Mucosa of rectum (tissue), 2 donors: ENCODE data around the gene PPP2R3B.

Experiments used
- H3K27ac ChIP-seq, 2 donors: one replicate each; pipeline ENCODE4 v1.7.0; 2013; ENCODE audit warnings: inconsistent platforms in 2 of 2, low read depth in 2 of 2, low read length in 2 of 2
- H3K27me3 ChIP-seq, 2 donors: one replicate each; pipeline ENCODE4 v1.7.0; 2013; ENCODE audit warnings: low read length in 2 of 2; ENCODE audit not compliant: control insufficient read depth in 2 of 2, insufficient read depth in 2 of 2
- H3K36me3 ChIP-seq, 2 donors: one replicate each; pipeline ENCODE4 v1.7.0; 2013; ENCODE audit warnings: low read length in 2 of 2; ENCODE audit not compliant: control insufficient read depth in 2 of 2, insufficient read depth in 2 of 2
- H3K4me1 ChIP-seq, 2 donors: one replicate each; pipeline ENCODE4 v1.7.0; 2013; ENCODE audit warnings: low read length in 2 of 2, mild to moderate bottlenecking in 1 of 2; ENCODE audit not compliant: control insufficient read depth in 2 of 2, insufficient read depth in 2 of 2
- H3K4me3 ChIP-seq, 2 donors: one replicate each; pipeline ENCODE4 v1.7.0; 2013; ENCODE audit warnings: low read length in 2 of 2
- H3K9ac ChIP-seq, 2 donors: one replicate each; pipeline ENCODE4 v1.7.0; 2013; ENCODE audit warnings: low read length in 2 of 2, low read depth in 1 of 2, mild to moderate bottlenecking in 1 of 2
- H3K9me3 ChIP-seq, 2 donors: one replicate each; pipeline ENCODE4 v1.7.0; 2013; ENCODE audit warnings: low read length in 2 of 2; ENCODE audit not compliant: control insufficient read depth in 2 of 2
- donor health status: healthy.
- donor health status: Normal muscosa, but diverticular disease.

PPP2R3B gene

GRCh38 chrX:320126-320783, 66.5 kb downstream of the PPP2R3B start:
- H3K27me3 ChIP-seq: no peaks in the 10 kb centered on the region
- H3K36me3 ChIP-seq: peaks cover 6 to 7% of the 10 kb centered on the region in 2 donors
- H3K4me3 ChIP-seq: peak overlapping the region; percentile 78 to 88
- no peaks in the 10 kb centered on the region for H3K9me3 ChIP-seq
- H3K27ac ChIP-seq: no peak overlapping the region
- H3K9ac ChIP-seq: peak overlapping the region; percentile 80 to 90
- peaks cover 14 to 18% of the 10 kb centered on the region in 2 donors for H3K4me1 ChIP-seq

GRCh38 chrX:319579-320125, 67.1 kb downstream of the PPP2R3B start:
- H3K27ac ChIP-seq: peak overlapping the region; percentile 66 to 82
- no peaks in the 10 kb centered on the region for H3K27me3 ChIP-seq

GRCh38 chrX:318739-319578, 67.7 kb downstream of the PPP2R3B start, which contains the start of gene GTPBP6:
Gene GTPBP6, minus strand, starts transcription at chrX:318796. Its CDS starts 9 bp downstream, at chrX:318787.
- Histone ChIP-seq H3K9me3 (no peaks in the 10 kb centered on the region), H3K4me1 (peaks cover 14 to 18% of the 10 kb centered on the region in 2 donors), H3K4me3 (peak within 1 kb of the TSS; percentile 78 to 91), H3K9ac (peak within 1 kb of the TSS; percentile 86 to 90), H3K36me3 (peaks cover 13 to 14% of the 10 kb centered on the region in 2 donors), H3K27ac (peak within 1 kb of the TSS; percentile 95 to 98), H3K27me3 (no peaks in the 10 kb centered on the region)

More at GRCh38 chrX:319579-320125, 67.1 kb downstream of the PPP2R3B start:
- peak overlapping the region; percentile 80 to 90 for H3K9ac ChIP-seq
- no peaks in the 10 kb centered on the region for H3K9me3 ChIP-seq
- peaks cover 14 to 18% of the 10 kb centered on the region in 2 donors for H3K4me1 ChIP-seq
- H3K4me3 ChIP-seq: peak overlapping the region; percentile 78 to 88
- H3K36me3 ChIP-seq: peaks cover 11% of the 10 kb centered on the region in 2 donors

- peaks cover 20% of the 10 kb centered on the region in 2 donors for H3K36me3 ChIP-seq
- H3K4me1 ChIP-seq: peaks cover 13 to 17% of the 10 kb centered on the region in 2 donors
- H3K9ac ChIP-seq: peak overlapping the region; percentile 86
- H3K27me3 ChIP-seq: no peaks in the 10 kb centered on the region
- no peaks in the 10 kb centered on the region for H3K9me3 ChIP-seq
- peak overlapping the region; percentile 76 to 91 for H3K4me3 ChIP-seq
- peak overlapping the region; percentile 95 to 98 for H3K27ac ChIP-seq
Measured at GRCh38 chrX:318068-318738, 68.5 kb downstream of the PPP2R3B start.

- no peaks in the 10 kb centered on the region for H3K9me3 ChIP-seq
Measured at GRCh38 chrX:317424-318067, 69.2 kb downstream of the PPP2R3B start.

GRCh38 chrX:316351-317325, 70.1 kb downstream of the PPP2R3B start:
- Histone ChIP-seq H3K27ac (no peak overlapping the region), H3K9me3 (no peaks in the 10 kb centered on the region), H3K4me1 (peaks cover 8 to 16% of the 10 kb centered on the region in 2 donors), H3K9ac (no peak overlapping the region), H3K4me3 (no peak overlapping the region), H3K36me3 (peaks cover 34 to 36% of the 10 kb centered on the region in 2 donors), H3K27me3 (no peaks in the 10 kb centered on the region)

More at GRCh38 chrX:317424-318067, 69.2 kb downstream of the PPP2R3B start:
- Histone ChIP-seq H3K27me3 (no peaks in the 10 kb centered on the region), H3K4me3 (peak overlapping the region; percentile 56 to 57), H3K9ac (no peak overlapping the region), H3K27ac (peak overlapping the region; percentile 95 to 98), H3K4me1 (peaks cover 8 to 16% of the 10 kb centered on the region in 2 donors), H3K36me3 (peaks cover 25 to 27% of the 10 kb centered on the region in 2 donors)

GRCh38 chrX:314781-315595, 71.7 kb downstream of the PPP2R3B start:
- H3K9me3 ChIP-seq: no peaks in the 10 kb centered on the region
- H3K36me3 ChIP-seq: peaks cover 42 to 48% of the 10 kb centered on the region in 2 donors
- H3K4me3 ChIP-seq: no peak overlapping the region
- peaks cover 3 to 5% of the 10 kb centered on the region in 2 donors for H3K4me1 ChIP-seq
- no peak overlapping the region for H3K27ac ChIP-seq
- H3K27me3 ChIP-seq: no peaks in the 10 kb centered on the region
- H3K9ac ChIP-seq: no peak overlapping the region

- no peaks in the 10 kb centered on the region for H3K27me3 ChIP-seq
- H3K36me3 ChIP-seq: peaks cover 46 to 52% of the 10 kb centered on the region in 2 donors
- peaks cover 0 to 2% of the 10 kb centered on the region in 2 donors for H3K4me1 ChIP-seq
- no peak overlapping the region for H3K27ac ChIP-seq
- H3K9me3 ChIP-seq: no peaks in the 10 kb centered on the region
- H3K9ac ChIP-seq: no peak overlapping the region
- no peak overlapping the region for H3K4me3 ChIP-seq
Measured at GRCh38 chrX:314049-314448, 72.7 kb downstream of the PPP2R3B start.
